VCaP (cell line): ENCODE results near the gene HRK.

Source experiments
- H3K27ac ChIP-seq: fragments of 450-650 bp; 2 replicates; pipeline ENCODE4 v1.5.1; 2017
- CTCF ChIP-seq: fragments of 450-650 bp; conservative IDR thresholded peaks from 2 replicates; pipeline ENCODE4 v1.5.1; 2017; ENCODE audit warnings: mild to moderate bottlenecking, moderate library complexity

Gene HRK

GRCh38 chr12:116887244-116887643, 6.0 kb upstream of the HRK start:
- no peak for TF ChIP-seq CTCF

GRCh38 chr12:116885491-116885890, 4.2 kb upstream of the HRK start:
- H3K27ac ChIP-seq = no peak overlapping the region
- no peak for TF ChIP-seq CTCF

More at GRCh38 chr12:116887244-116887643, 6.0 kb upstream of the HRK start:
- no peak overlapping the region for H3K27ac ChIP-seq

GRCh38 chr12:116884871-116885270, 3.6 kb upstream of the HRK start:
- no peak overlapping the region for H3K27ac ChIP-seq
- TF ChIP-seq CTCF = no peak

GRCh38 chr12:116882742-116883141, 1.5 kb upstream of the HRK start:
- TF ChIP-seq CTCF = peak; percentile 27; the same call in 1 of the 2 replicates
- no peak overlapping the region for H3K27ac ChIP-seq

GRCh38 chr12:116881877-116882507, 751 bp upstream of the HRK start:
- H3K27ac ChIP-seq = no peak overlapping the region

GRCh38 chr12:116880817-116881324, 370 bp downstream of the HRK start:
- peak; percentile 59 for TF ChIP-seq CTCF

More at GRCh38 chr12:116881877-116882507, 751 bp upstream of the HRK start:
- TF ChIP-seq CTCF = no peak

GRCh38 chr12:116880213-116880816, 926 bp downstream of the HRK start:
- TF ChIP-seq CTCF = no peak
- no peak overlapping the region for H3K27ac ChIP-seq

More at GRCh38 chr12:116880817-116881324, 370 bp downstream of the HRK start:
- peak overlapping the region; percentile 19; the same call in 1 of the 2 replicates for H3K27ac ChIP-seq
